ENCODE measurements around the gene SMIM38.

SMIM38 gene

GRCh38 chr11:69155302-69156234, at the start of gene SMIM38:
TSS of gene SMIM38 (plus strand) at chr11:69155935. CDS start at chr11:69157847, 1,912 bp downstream.
- DNase-seq (ENCODE audit: low spot score), result no peak

- DNase-seq (ENCODE audit: low spot score), result no peak
Measured at GRCh38 chr11:69106031-69106811, 49.5 kb upstream of the SMIM38 start.

GRCh38 chr11:69107413-69107812, 48.3 kb upstream of the SMIM38 start:
- no peak for DNase-seq (ENCODE audit: low spot score)

GRCh38 chr11:69108030-69108429, 47.7 kb upstream of the SMIM38 start:
- DNase-seq (ENCODE audit: low spot score), result no peak

- no peak for DNase-seq (ENCODE audit: low spot score)
Measured at GRCh38 chr11:69108559-69108958, 47.2 kb upstream of the SMIM38 start.

GRCh38 chr11:69109101-69109500, 46.6 kb upstream of the SMIM38 start:
- no peak for DNase-seq (ENCODE audit: low spot score)

- DNase-seq (ENCODE audit: low spot score), result no peak
Measured at GRCh38 chr11:69110451-69110850, 45.3 kb upstream of the SMIM38 start.

- DNase-seq (ENCODE audit: low spot score), result no peak
Measured at GRCh38 chr11:69111624-69112542, 43.9 kb upstream of the SMIM38 start.

- no peak for DNase-seq (ENCODE audit: low spot score)
Measured at GRCh38 chr11:69113226-69113625, 42.5 kb upstream of the SMIM38 start.

- DNase-seq (ENCODE audit: low spot score), result no peak
Measured at GRCh38 chr11:69113646-69114340, 41.9 kb upstream of the SMIM38 start.

GRCh38 chr11:69114362-69114761, 41.4 kb upstream of the SMIM38 start:
- DNase-seq (ENCODE audit: low spot score), result no peak

GRCh38 chr11:69114811-69115523, 40.8 kb upstream of the SMIM38 start:
- no peak for DNase-seq (ENCODE audit: low spot score)

- no peak for DNase-seq (ENCODE audit: low spot score)
Measured at GRCh38 chr11:69115586-69116560, 39.9 kb upstream of the SMIM38 start.

GRCh38 chr11:69116671-69117070, 39.1 kb upstream of the SMIM38 start:
- no peak for DNase-seq (ENCODE audit: low spot score)

GRCh38 chr11:69119190-69119589, 36.5 kb upstream of the SMIM38 start:
- no peak for DNase-seq (ENCODE audit: low spot score)

GRCh38 chr11:69120096-69120875, 35.4 kb upstream of the SMIM38 start:
- DNase-seq (ENCODE audit: low spot score), result no peak

- DNase-seq (ENCODE audit: low spot score), result no peak
Measured at GRCh38 chr11:69121021-69121420, 34.7 kb upstream of the SMIM38 start.

GRCh38 chr11:69121621-69122325, 34.0 kb upstream of the SMIM38 start:
- DNase-seq (ENCODE audit: low spot score), result no peak

All from AG20443 (cell line).